Hematopoietic multipotent progenitor cell treated with erythropoietin and hydrocortisone succinate and interleukin-3 and kit ligand, for 8 days (in vitro differentiated cells): ENCODE measurements around the gene ARHGAP4.

Experiments
- DNase-seq: peaks from one replicate; pipeline ENCODE4 v3.0.0-alpha.2; 2015

The ARHGAP4 gene

GRCh38 chrX:153925739-153926551 is at the start of gene ARHGAP4:
Gene ARHGAP4, minus strand, starts transcription at chrX:153926264. Its CDS starts 62 bp downstream, at chrX:153926202.
- peak; percentile 47 for DNase-seq

GRCh38 chrX:153974726-153975286 is 48.7 kb upstream of the ARHGAP4 start:
- DNase-seq = no peak

- DNase-seq = no peak
These were observed 48.1 kb upstream of the ARHGAP4 start for GRCh38 chrX:153974003-153974725.

GRCh38 chrX:153973127-153974002 is 47.3 kb upstream of the ARHGAP4 start:
- DNase-seq = peak; percentile 36

- DNase-seq = peak; percentile 93
These were observed 46.5 kb upstream of the ARHGAP4 start, which contains the start of gene TMEM187 for GRCh38 chrX:153972368-153973126. Gene TMEM187, plus strand, starts transcription at chrX:153972754. Its CDS starts 9,309 bp downstream, at chrX:153982063.

- peak; percentile 91 for DNase-seq
These were observed 45.6 kb upstream of the ARHGAP4 start, which contains the start of gene HCFC1 for GRCh38 chrX:153971450-153972367. Gene HCFC1, minus strand, starts transcription at chrX:153971818. Its CDS starts 978 bp downstream, at chrX:153970840.

GRCh38 chrX:153971124-153971449 is 45.0 kb upstream of the ARHGAP4 start:
- DNase-seq = peak; percentile 87

- DNase-seq = peak; percentile 82
These were observed 44.5 kb upstream of the ARHGAP4 start for GRCh38 chrX:153970357-153971123.

GRCh38 chrX:153969904-153970356 is 43.9 kb upstream of the ARHGAP4 start:
- DNase-seq = no peak

GRCh38 chrX:153969125-153969903 is 43.2 kb upstream of the ARHGAP4 start:
- DNase-seq = no peak

GRCh38 chrX:153968754-153969124 is 42.7 kb upstream of the ARHGAP4 start:
- peak; percentile 70 for DNase-seq

- DNase-seq = no peak
These were observed 42.2 kb upstream of the ARHGAP4 start for GRCh38 chrX:153968255-153968654.

- DNase-seq = no peak
These were observed 41.6 kb upstream of the ARHGAP4 start for GRCh38 chrX:153967536-153968224.

GRCh38 chrX:153966841-153967535 is 40.9 kb upstream of the ARHGAP4 start:
- DNase-seq = no peak

- no peak for DNase-seq
These were observed 40.2 kb upstream of the ARHGAP4 start for GRCh38 chrX:153966283-153966688.

GRCh38 chrX:153965406-153965805 is 39.3 kb upstream of the ARHGAP4 start:
- DNase-seq = no peak

GRCh38 chrX:153964105-153964504 is 38.0 kb upstream of the ARHGAP4 start:
- no peak for DNase-seq

- DNase-seq = no peak
These were observed 37.5 kb upstream of the ARHGAP4 start for GRCh38 chrX:153963546-153963945.
